ENCODE measurements around the gene CEP70.
"Not testable (repeated sequence)": the region's sequence is repeated elsewhere in the genome, so short reads cannot be mapped to it uniquely, and the experiment has no call there.

Gene CEP70

GRCh38 chr3:138458774-138459499 is 135.1 kb downstream of the CEP70 start:
- DNase-seq (ENCODE audit: low read depth), result no peak
- no peak overlapping the region for H3K4me3 ChIP-seq (ENCODE audit: low read depth, low read length)

- H3K4me3 ChIP-seq (ENCODE audit: low read depth, low read length), result no peak overlapping the region
- no peak for DNase-seq (ENCODE audit: low read depth)
Observed at GRCh38 chr3:138457863-138458735, 136.0 kb downstream of the CEP70 start.

GRCh38 chr3:138456961-138457862 is 136.8 kb downstream of the CEP70 start:
- no peak overlapping the region for H3K4me3 ChIP-seq (ENCODE audit: low read depth, low read length)
- DNase-seq (ENCODE audit: low read depth), result no peak

GRCh38 chr3:138455801-138456716 is 138.0 kb downstream of the CEP70 start:
- H3K4me3 ChIP-seq (ENCODE audit: low read depth, low read length), result no peak overlapping the region
- DNase-seq (ENCODE audit: low read depth), result no peak

GRCh38 chr3:138453940-138454339 is 140.1 kb downstream of the CEP70 start:
- H3K4me3 ChIP-seq (ENCODE audit: low read depth, low read length); DNase-seq (ENCODE audit: low read depth): not testable (repeated sequence)

- no peak overlapping the region for H3K4me3 ChIP-seq (ENCODE audit: low read depth, low read length)
- no peak for DNase-seq (ENCODE audit: low read depth)
Observed at GRCh38 chr3:138452436-138452835, 141.6 kb downstream of the CEP70 start.

- no peak for DNase-seq (ENCODE audit: low read depth)
- H3K4me3 ChIP-seq (ENCODE audit: low read depth, low read length), result no peak overlapping the region
Observed at GRCh38 chr3:138451595-138452162, 142.4 kb downstream of the CEP70 start.

GRCh38 chr3:138450704-138451424 is 143.2 kb downstream of the CEP70 start:
- no peak overlapping the region for H3K4me3 ChIP-seq (ENCODE audit: low read depth, low read length)

GRCh38 chr3:138450181-138450580 is 143.9 kb downstream of the CEP70 start:
- H3K4me3 ChIP-seq (ENCODE audit: low read depth, low read length), result no peak overlapping the region
- DNase-seq (ENCODE audit: low read depth), result no peak

More at GRCh38 chr3:138450704-138451424, 143.2 kb downstream of the CEP70 start:
- no peak for DNase-seq (ENCODE audit: low read depth)

- DNase-seq (ENCODE audit: low read depth), result no peak
- no peak overlapping the region for H3K4me3 ChIP-seq (ENCODE audit: low read depth, low read length)
Observed at GRCh38 chr3:138449490-138449889, 144.6 kb downstream of the CEP70 start.

GRCh38 chr3:138448631-138449030 is 145.4 kb downstream of the CEP70 start:
- no peak overlapping the region for H3K4me3 ChIP-seq (ENCODE audit: low read depth, low read length)
- DNase-seq (ENCODE audit: low read depth), result no peak

- H3K4me3 ChIP-seq (ENCODE audit: low read depth, low read length), result no peak overlapping the region
- no peak for DNase-seq (ENCODE audit: low read depth)
Observed at GRCh38 chr3:138445654-138446053, 148.4 kb downstream of the CEP70 start.

GRCh38 chr3:138445236-138445635 is 148.8 kb downstream of the CEP70 start:
- no peak overlapping the region for H3K4me3 ChIP-seq (ENCODE audit: low read depth, low read length)
- DNase-seq (ENCODE audit: low read depth), result no peak

All from skeletal muscle cell (primary cell).